ENCODE data around the gene DOHH.
"Not testable (repeated sequence)": the region's sequence is repeated elsewhere in the genome, so short reads cannot be mapped to it uniquely, and the experiment has no call there.

Gene DOHH

GRCh38 chr19:3456925-3457527 is 43.4 kb downstream of the DOHH start:
- no peak for DNase-seq

- DNase-seq, result no peak
These were observed 44.4 kb downstream of the DOHH start for GRCh38 chr19:3455960-3456601.

- no peak for DNase-seq
These were observed 45.0 kb downstream of the DOHH start for GRCh38 chr19:3455393-3455955.

- DNase-seq, result no peak
These were observed 45.6 kb downstream of the DOHH start for GRCh38 chr19:3454656-3455392.

- DNase-seq, result no peak
These were observed 46.6 kb downstream of the DOHH start for GRCh38 chr19:3453840-3454239.

- DNase-seq, result not testable (repeated sequence)
These were observed 47.6 kb downstream of the DOHH start for GRCh38 chr19:3452942-3453214.

GRCh38 chr19:3452171-3452941 is 48.1 kb downstream of the DOHH start:
- no peak for DNase-seq

- no peak for DNase-seq
These were observed 49.0 kb downstream of the DOHH start for GRCh38 chr19:3451451-3451866.

- DNase-seq, result no peak
These were observed 49.6 kb downstream of the DOHH start for GRCh38 chr19:3450796-3451411.

- DNase-seq, result no peak
These were observed 51.7 kb downstream of the DOHH start for GRCh38 chr19:3448616-3449334.

GRCh38 chr19:3446657-3447056 is 53.8 kb downstream of the DOHH start:
- not testable (repeated sequence) for DNase-seq

- no peak for DNase-seq
These were observed 55.7 kb downstream of the DOHH start for GRCh38 chr19:3444695-3445234.

- DNase-seq, result no peak
These were observed 56.4 kb downstream of the DOHH start for GRCh38 chr19:3443840-3444694.

GRCh38 chr19:3442487-3443071 is 57.9 kb downstream of the DOHH start:
- DNase-seq, result no peak

- no peak for DNase-seq
These were observed 58.5 kb downstream of the DOHH start for GRCh38 chr19:3441986-3442329.

GRCh38 chr19:3441089-3441985 is 59.1 kb downstream of the DOHH start:
- no peak for DNase-seq

All from KG1 (cell line).